Measurements from ENCODE around the gene EFEMP1.

- TF ChIP-seq POLR2A (IDR thresholded peaks at IDR 0.05; ENCODE audit: low read depth, low read length) (no peak), POLR2AphosphoS5 (IDR thresholded peaks at IDR 0.05; ENCODE audit: low read depth, low read length) (no peak), TAF1 (IDR thresholded peaks at IDR 0.05; ENCODE audit: borderline replicate concordance, low read depth, low read length) (no peak)
Measured at GRCh38 chr2:55962915-55963314, 39.3 kb upstream of the EFEMP1 start.

Data from GM12892 (cell line).